ENCODE data around the gene MB. TPM values are rescaled to one million over a fixed set of nuclear protein-coding genes. Genes with fewer than 3 reads are reported as not detected.

MB gene
- total and polyA plus RNA-seq, 5 donors from 2014 or later: not detected

- Histone ChIP-seq H3K4me1 (ENCODE audit: control insufficient read depth, insufficient read depth, low read length, poor library complexity, severe bottlenecking) (no peaks in the 10 kb centered on the region), H3K9me3 (ENCODE audit: control insufficient read depth in 2 of 2, low read length in 2 of 2) (no peaks in the 10 kb centered on the region), H3K4me3 (ENCODE audit: low read depth, low read length) (no peak overlapping the region), H3K27ac (ENCODE audit: insufficient read depth, low read length, poor library complexity, severe bottlenecking) (no peak overlapping the region), H3K27me3 (ENCODE audit: control insufficient read depth, insufficient read depth, low read length) (peaks cover 3% of the 10 kb centered on the region), H3K36me3 (ENCODE audit: control insufficient read depth, insufficient read depth, low read length) (no peaks in the 10 kb centered on the region)
- no peak for ATAC-seq (ENCODE audit: low read depth in 2 of 2)
- no peak for DNase-seq
- Mint-ChIP-seq H3K36me3 (peaks cover 4% of the 10 kb centered on the region), H3K9me3 (peaks cover 0 to 2% (median 0%) of the 10 kb centered on the region in 7 donors), H3K4me1 (no peaks in the 10 kb centered on the region), H3K27ac (no peak overlapping the region), H3K4me3 (no peak overlapping the region), H3K27me3 (peaks cover 19% of the 10 kb centered on the region)
These were observed 51.9 kb downstream of the MB start for GRCh38 chr22:35564975-35565867.

GRCh38 chr22:35563211-35563610 is 53.9 kb downstream of the MB start:
- DNase-seq: no peak
- Histone ChIP-seq H3K4me3 (ENCODE audit: low read depth, low read length) (no peak overlapping the region), H3K27me3 (ENCODE audit: control insufficient read depth, insufficient read depth, low read length) (peaks cover 3% of the 10 kb centered on the region), H3K9me3 (ENCODE audit: control insufficient read depth in 2 of 2, low read length in 2 of 2) (no peaks in the 10 kb centered on the region), H3K27ac (ENCODE audit: insufficient read depth, low read length, poor library complexity, severe bottlenecking) (no peak overlapping the region), H3K36me3 (ENCODE audit: control insufficient read depth, insufficient read depth, low read length) (no peaks in the 10 kb centered on the region), H3K4me1 (ENCODE audit: control insufficient read depth, insufficient read depth, low read length, poor library complexity, severe bottlenecking) (no peaks in the 10 kb centered on the region)
- Mint-ChIP-seq H3K27ac (no peak overlapping the region), H3K36me3 (peaks cover 4% of the 10 kb centered on the region), H3K4me1 (no peaks in the 10 kb centered on the region), H3K9me3 (peaks cover 0 to 2% (median 0%) of the 10 kb centered on the region in 7 donors), H3K4me3 (no peak overlapping the region), H3K27me3 (peaks cover 24% of the 10 kb centered on the region)
- ATAC-seq (ENCODE audit: low read depth in 2 of 2): no peak

GRCh38 chr22:35561796-35562526 is 55.2 kb downstream of the MB start:
- Mint-ChIP-seq H3K27me3 (peaks cover 27% of the 10 kb centered on the region), H3K4me1 (peaks cover 0 to 2% (median 0%) of the 10 kb centered on the region in 4 donors)

GRCh38 chr22:35560824-35561223 is 56.3 kb downstream of the MB start:
- Mint-ChIP-seq H3K36me3 (peaks cover 4% of the 10 kb centered on the region), H3K9me3 (peaks cover 0 to 2% (median 0%) of the 10 kb centered on the region in 7 donors), H3K4me3 (no peak overlapping the region), H3K27ac (no peak overlapping the region), H3K4me1 (peaks cover 0 to 2% (median 0%) of the 10 kb centered on the region in 4 donors), H3K27me3 (peaks cover 33% of the 10 kb centered on the region)
- ATAC-seq (ENCODE audit: low read depth in 2 of 2) (no peak), DNase-seq (no peak)
- H3K9me3 ChIP-seq (ENCODE audit: control insufficient read depth in 2 of 2, low read length in 2 of 2): no peaks in the 10 kb centered on the region
- H3K27me3 ChIP-seq (ENCODE audit: control insufficient read depth, insufficient read depth, low read length): peaks cover 3% of the 10 kb centered on the region
- H3K4me3 ChIP-seq (ENCODE audit: low read depth, low read length): no peak overlapping the region
- H3K36me3 ChIP-seq (ENCODE audit: control insufficient read depth, insufficient read depth, low read length): no peaks in the 10 kb centered on the region
- no peaks in the 10 kb centered on the region for H3K4me1 ChIP-seq (ENCODE audit: control insufficient read depth, insufficient read depth, low read length, poor library complexity, severe bottlenecking)
- no peak overlapping the region for H3K27ac ChIP-seq (ENCODE audit: insufficient read depth, low read length, poor library complexity, severe bottlenecking)

More at GRCh38 chr22:35561796-35562526, 55.2 kb downstream of the MB start:
- DNase-seq: no peak
- H3K27me3 ChIP-seq (ENCODE audit: control insufficient read depth, insufficient read depth, low read length): peaks cover 3% of the 10 kb centered on the region
- Mint-ChIP-seq H3K36me3 (peaks cover 4% of the 10 kb centered on the region), H3K9me3 (peaks cover 0 to 2% (median 0%) of the 10 kb centered on the region in 7 donors), H3K4me3 (no peak overlapping the region), H3K27ac (no peak overlapping the region)
- H3K4me3 ChIP-seq (ENCODE audit: low read depth, low read length): no peak overlapping the region
- H3K4me1 ChIP-seq (ENCODE audit: control insufficient read depth, insufficient read depth, low read length, poor library complexity, severe bottlenecking): no peaks in the 10 kb centered on the region
- no peak for ATAC-seq (ENCODE audit: low read depth in 2 of 2)
- no peaks in the 10 kb centered on the region for H3K9me3 ChIP-seq (ENCODE audit: control insufficient read depth in 2 of 2, low read length in 2 of 2)
- no peaks in the 10 kb centered on the region for H3K36me3 ChIP-seq (ENCODE audit: control insufficient read depth, insufficient read depth, low read length)
- H3K27ac ChIP-seq (ENCODE audit: insufficient read depth, low read length, poor library complexity, severe bottlenecking): no peak overlapping the region

GRCh38 chr22:35560366-35560765 is 56.8 kb downstream of the MB start:
- H3K27me3 Mint-ChIP-seq: peaks cover 34% of the 10 kb centered on the region
- Histone ChIP-seq H3K27ac (ENCODE audit: insufficient read depth, low read length, poor library complexity, severe bottlenecking) (no peak overlapping the region), H3K4me3 (ENCODE audit: low read depth, low read length) (no peak overlapping the region), H3K27me3 (ENCODE audit: control insufficient read depth, insufficient read depth, low read length) (peaks cover 3% of the 10 kb centered on the region), H3K9me3 (ENCODE audit: control insufficient read depth in 2 of 2, low read length in 2 of 2) (no peaks in the 10 kb centered on the region), H3K36me3 (ENCODE audit: control insufficient read depth, insufficient read depth, low read length) (no peaks in the 10 kb centered on the region), H3K4me1 (ENCODE audit: control insufficient read depth, insufficient read depth, low read length, poor library complexity, severe bottlenecking) (no peaks in the 10 kb centered on the region)
- H3K4me3 Mint-ChIP-seq: no peak overlapping the region
- no peak for DNase-seq
- H3K4me1 Mint-ChIP-seq: peaks cover 0 to 2% (median 0%) of the 10 kb centered on the region in 4 donors
- peaks cover 0 to 2% (median 0%) of the 10 kb centered on the region in 7 donors for H3K9me3 Mint-ChIP-seq
- H3K36me3 Mint-ChIP-seq: peaks cover 4% of the 10 kb centered on the region
- no peak for ATAC-seq (ENCODE audit: low read depth in 2 of 2)
- no peak overlapping the region for H3K27ac Mint-ChIP-seq

GRCh38 chr22:35559354-35560005 is 57.6 kb downstream of the MB start:
- Histone ChIP-seq H3K4me3 (ENCODE audit: low read depth, low read length) (no peak overlapping the region), H3K4me1 (ENCODE audit: control insufficient read depth, insufficient read depth, low read length, poor library complexity, severe bottlenecking) (no peaks in the 10 kb centered on the region), H3K36me3 (ENCODE audit: control insufficient read depth, insufficient read depth, low read length) (no peaks in the 10 kb centered on the region), H3K27ac (ENCODE audit: insufficient read depth, low read length, poor library complexity, severe bottlenecking) (no peak overlapping the region), H3K9me3 (ENCODE audit: control insufficient read depth in 2 of 2, low read length in 2 of 2) (no peaks in the 10 kb centered on the region), H3K27me3 (ENCODE audit: control insufficient read depth, insufficient read depth, low read length) (peaks cover 3% of the 10 kb centered on the region)
- Mint-ChIP-seq H3K27ac (peak overlapping the region in 1 of 3 donors; percentile 52), H3K4me1 (peaks cover 0 to 2% (median under 1%) of the 10 kb centered on the region in 4 donors), H3K36me3 (peaks cover 4% of the 10 kb centered on the region), H3K9me3 (peaks cover 0 to 2% (median 0%) of the 10 kb centered on the region in 7 donors), H3K4me3 (no peak overlapping the region), H3K27me3 (peaks cover 37% of the 10 kb centered on the region)
- DNase-seq: no peak
- no peak for ATAC-seq (ENCODE audit: low read depth in 2 of 2)

GRCh38 chr22:35558719-35559118 is 58.4 kb downstream of the MB start:
- Mint-ChIP-seq H3K9me3 (peaks cover 0 to 2% (median 0%) of the 10 kb centered on the region in 7 donors), H3K27ac (no peak overlapping the region), H3K36me3 (peaks cover 4% of the 10 kb centered on the region), H3K4me1 (peaks cover 0 to 7% (median 1%) of the 10 kb centered on the region in 4 donors), H3K4me3 (no peak overlapping the region), H3K27me3 (peaks cover 40% of the 10 kb centered on the region)
- no peaks in the 10 kb centered on the region for H3K36me3 ChIP-seq (ENCODE audit: control insufficient read depth, insufficient read depth, low read length)
- no peak overlapping the region for H3K4me3 ChIP-seq (ENCODE audit: low read depth, low read length)
- no peaks in the 10 kb centered on the region for H3K9me3 ChIP-seq (ENCODE audit: control insufficient read depth in 2 of 2, low read length in 2 of 2)
- DNase-seq: no peak
- no peak overlapping the region for H3K27ac ChIP-seq (ENCODE audit: insufficient read depth, low read length, poor library complexity, severe bottlenecking)
- peaks cover 3% of the 10 kb centered on the region for H3K27me3 ChIP-seq (ENCODE audit: control insufficient read depth, insufficient read depth, low read length)
- H3K4me1 ChIP-seq (ENCODE audit: control insufficient read depth, insufficient read depth, low read length, poor library complexity, severe bottlenecking): no peaks in the 10 kb centered on the region
- ATAC-seq (ENCODE audit: low read depth in 2 of 2): no peak
